GM12878 (cell line): Measurements from ENCODE around the gene SLC1A7. TPM values are rescaled to one million over a fixed set of nuclear protein-coding genes. Genes with fewer than 3 reads are reported as not detected.

Source experiments
- ATAC-seq: fragments of 200-7000 bp; cut with Tn5 transposase; 3 replicates; pipeline ENCODE4 v1.9.1; 2020; ENCODE audit warnings: mild to moderate bottlenecking, moderate library complexity
- BruUV-seq: library from RNA; stranded (reverse); fragments of 400-500 nt; replicated peaks from 2 replicates; lab custom pipeline; 2021; lab: Mats Ljungman, UMichigan
- CTCF ChIA-PET: fragments of 300-600 bp; sonication (Branson Sonifier 250); formaldehyde crosslinking; extraction: SDS; loops from one replicate; lab custom pipeline; 2021; ENCODE audit warnings: inconsistent platforms; lab: Yijun Ruan, JAX
- POLR2A ChIA-PET: fragments of 350-600 bp; formaldehyde crosslinking; extraction: SDS; loops from one replicate; lab custom pipeline; 2021; ENCODE audit warnings: inconsistent platforms; lab: Charles Lee
- RAD21 ChIA-PET: fragments of 300-600 bp; sonication (Branson Sonifier 250); formaldehyde crosslinking; loops from one replicate; lab custom pipeline; 2023; ENCODE audit warnings: antibody characterized with exemption; ENCODE audit not compliant: unreplicated experiment; lab: Charles Lee
- SMC1A ChIA-PET: fragments of 300-600 bp; sonication (Branson Sonifier 250); formaldehyde crosslinking; loops from one replicate; lab custom pipeline; 2023; ENCODE audit not compliant: unreplicated experiment, uncharacterized antibody; lab: Charles Lee
- DNase-seq: peaks from one replicate; pipeline ENCODE4 v3.0.0-alpha.2; 2011; ENCODE audit warnings: low read depth, low spot score
- FAIRE-seq: peaks from 3 replicates; lab custom pipeline; 2011; peaks lifted over from hg19 to GRCh38; lab: Jason Lieb, UNC
- H2AFZ ChIP-seq: 2 replicates; pipeline ENCODE4 v1.6.0; 2011; ENCODE audit warnings: low read depth, low read length, control low read depth; ENCODE audit not compliant: control insufficient read depth
- H3K27ac ChIP-seq: 2 replicates; pipeline ENCODE4 v1.5.1; 2011; ENCODE audit warnings: control low read depth; ENCODE audit not compliant: control insufficient read depth, insufficient read depth
- H3K27me3 ChIP-seq, 2 experiments: replicated peaks in 1 of 2; 2 replicates each; pipeline versions ENCODE4 v1.6.0 to v1.6.1; 2011; ENCODE audit warnings: low read length in 1 of 2; ENCODE audit not compliant: control insufficient read depth in 2 of 2, insufficient read depth in 2 of 2
- H3K36me3 ChIP-seq, 2 experiments: 2 replicates each; pipeline ENCODE4 v1.5.1; 2011; ENCODE audit warnings: low read length in 1 of 2; ENCODE audit not compliant: control insufficient read depth in 2 of 2, insufficient read depth in 2 of 2
- H3K4me1 ChIP-seq: 2 replicates; pipeline ENCODE4 v1.6.1; 2011; ENCODE audit warnings: mild to moderate bottlenecking, low read length, moderate library complexity, mixed read lengths; ENCODE audit not compliant: control insufficient read depth, insufficient read depth
- H3K4me2 ChIP-seq: 2 replicates; pipeline ENCODE4 v1.6.0; 2011; ENCODE audit warnings: control low read depth; ENCODE audit not compliant: control insufficient read depth, insufficient read depth
- H3K4me3 ChIP-seq: fragments of 200-600 bp; sonication (generic); 2 replicates; pipeline ENCODE4 v1.5.1; 2016
- H3K79me2 ChIP-seq: 2 replicates; pipeline ENCODE4 v1.6.0; 2011; ENCODE audit warnings: low read length; ENCODE audit not compliant: control insufficient read depth, insufficient read depth
- H3K9ac ChIP-seq: 2 replicates; pipeline ENCODE4 v1.8.0; 2011; ENCODE audit warnings: low read length, control low read depth, mixed read lengths; ENCODE audit not compliant: control insufficient read depth, insufficient read depth
- H3K9me3 ChIP-seq: replicated peaks from 3 replicates; pipeline ENCODE4 v1.5.1; 2011; ENCODE audit warnings: mild to moderate bottlenecking, low read length; ENCODE audit not compliant: control insufficient read depth, insufficient read depth
- H4K20me1 ChIP-seq: 2 replicates; pipeline ENCODE4 v1.6.0; 2011; ENCODE audit not compliant: control insufficient read depth, insufficient read depth
- ATF2 ChIP-seq: IDR thresholded peaks from 2 replicates; pipeline ENCODE4 v1.6.1; 2012; ENCODE audit warnings: low read length, inconsistent platforms
- BCL3 ChIP-seq: IDR thresholded peaks from 2 replicates; pipeline ENCODE4 v1.6.1; 2011; ENCODE audit warnings: borderline replicate concordance, low read depth, mild to moderate bottlenecking, moderate library complexity, low read length; ENCODE audit not compliant: insufficient read depth, poor library complexity, severe bottlenecking
- JUND ChIP-seq: IDR thresholded peaks from 2 replicates; pipeline ENCODE4 v1.6.1; 2012; ENCODE audit warnings: low read depth, mild to moderate bottlenecking, low read length, improper control_type of control experiment, moderate library complexity
- LARP7 ChIP-seq: fragments of 450-650 bp; IDR thresholded peaks from 2 replicates; pipeline ENCODE4 v1.6.1; 2017; ENCODE audit warnings: mild to moderate bottlenecking
- NBN ChIP-seq: fragments of 450-650 bp; IDR thresholded peaks from 2 replicates; pipeline ENCODE4 v1.6.1; 2016
- NFXL1 ChIP-seq: fragments of 450-650 bp; IDR thresholded peaks from 2 replicates; pipeline ENCODE4 v1.6.1; 2017; ENCODE audit warnings: antibody characterized with exemption, mild to moderate bottlenecking, borderline replicate concordance
- NR2C1 ChIP-seq: fragments of 450-650 bp; IDR thresholded peaks from 2 replicates; pipeline ENCODE4 v1.6.1; 2017; ENCODE audit warnings: antibody characterized with exemption, mild to moderate bottlenecking, moderate library complexity
- RAD21 ChIP-seq: IDR thresholded peaks from 2 replicates; pipeline ENCODE4 v1.6.1; 2011; ENCODE audit warnings: mild to moderate bottlenecking, low read depth, low read length, moderate library complexity; ENCODE audit not compliant: insufficient read depth
- RAD51 ChIP-seq: fragments of 450-650 bp; IDR thresholded peaks from 2 replicates; pipeline ENCODE4 v1.6.1; 2016; ENCODE audit warnings: moderate library complexity, mild to moderate bottlenecking, inconsistent platforms
- SMARCA5 ChIP-seq: fragments of 450-650 bp; IDR thresholded peaks from 2 replicates; pipeline ENCODE4 v1.6.1; 2017; ENCODE audit warnings: mild to moderate bottlenecking
- SMC3 ChIP-seq: IDR thresholded peaks from 2 replicates; pipeline ENCODE4 v1.6.1; 2011; ENCODE audit warnings: low read length, improper control_type of control experiment, borderline replicate concordance
- SREBF1 ChIP-seq: IDR thresholded peaks from 2 replicates; pipeline ENCODE4 v1.6.1; 2012; ENCODE audit warnings: mild to moderate bottlenecking, low read length
- SRF ChIP-seq, 2 experiments: IDR thresholded peaks; 2 replicates each; pipeline ENCODE4 v1.6.1; 2011; ENCODE audit warnings: low read depth in 2 of 2, low read length in 2 of 2, mild to moderate bottlenecking in 1 of 2, moderate library complexity in 1 of 2
- STAT3 ChIP-seq: IDR thresholded peaks from 2 replicates; pipeline ENCODE4 v1.6.1; 2011; ENCODE audit warnings: low read depth, low read length, improper control_type of control experiment
- SUPT20H ChIP-seq: IDR thresholded peaks from 2 replicates; pipeline ENCODE4 v1.6.1; 2011; ENCODE audit warnings: low read depth, mild to moderate bottlenecking, low read length, moderate library complexity, borderline replicate concordance; ENCODE audit not compliant: control insufficient read depth
- TAF1 ChIP-seq: IDR thresholded peaks from 2 replicates; pipeline ENCODE4 v1.6.1; 2011; ENCODE audit warnings: mild to moderate bottlenecking, low read depth, low read length, borderline replicate concordance
- ZNF24 ChIP-seq: fragments of 450-650 bp; IDR thresholded peaks from 2 replicates; pipeline ENCODE4 v1.6.1; 2017; ENCODE audit warnings: antibody characterized with exemption, mild to moderate bottlenecking
- ZZZ3 ChIP-seq: IDR thresholded peaks from 2 replicates; pipeline ENCODE4 v1.6.1; 2011; ENCODE audit warnings: low read depth; ENCODE audit not compliant: control insufficient read depth, insufficient read length
- WGBS: methylation state at CpG from one replicate; pipeline ENCODE4 v1.1.6; 2016; ENCODE audit warnings: low lambda C conversion rate; ENCODE audit not compliant: insufficient replicate concordance, insufficient coverage; ENCODE audit errors: missing lambda C conversion rate; 5-methylcytosine and 5-hydroxymethylcytosine counted together
- in situ Hi-C: fragments of 300-500 bp; cut with MboI; formaldehyde crosslinking; loops from 9 replicates; pipeline ENCODE4 v1.14.3; 2018; ENCODE audit warnings: mixed read lengths
- intact Hi-C: fragments of 100-400 bp; cut with micrococcal nuclease; formaldehyde crosslinking; loops from one replicate; pipeline ENCODE4 v1.14.2; 2022; ENCODE audit not compliant: unreplicated experiment
- polyA plus RNA-seq, 11 experiments: library from polyadenylated mRNA; depleted of rRNA in 4 of 11; unstranded in 6 of 11; stranded (reverse) in 5 of 11; fragments of >200 nt; fragmentation: Nextera tagmentation in 4 of 11; fragmentation: Illumina TruSeq in 1 of 11; extraction: Ambion mirVana in 4 of 11; extraction: Trizol in 1 of 11; gene quantifications; 1 replicate in 1 of 11; 2 replicates in 10 of 11; pipeline versions ENCODE4 v1.2.1 to v1.2.3, GENCODE V29; 2011 to 2016; ENCODE audit warnings: inconsistent platforms in 2 of 11, missing spikeins in 2 of 11, low read depth in 1 of 11
- total RNA-seq, 4 experiments: library from RNA; depleted of rRNA in 3 of 4; stranded (reverse); fragments of >200 nt in 3 of 4; fragmentation: Illumina TruSeq in 1 of 4; extraction: Trizol in 1 of 4; gene quantifications; 2 replicates each; pipeline versions ENCODE4 v1.2.1 to v1.2.3, GENCODE V29; 2013 to 2021

Gene SLC1A7
- total and polyA plus RNA-seq, 10 of the 15 experiments (the other 5 are each of a cell fraction or from before 2014, with no cell fraction given) = not detected

- no peak for DNase-seq
- WGBS = 47% methylated on average over 14 of the region's 15 CpGs
- POLR2A ChIA-PET = no interaction called here
- Histone ChIP-seq H3K9me3 (no peaks in the 10 kb centered on the region; the same call in 2 of the 3 replicates), H3K4me1 (no peaks in the 10 kb centered on the region), H3K79me2 (no peaks in the 10 kb centered on the region), H2AFZ (no peak overlapping the region), H4K20me1 (no peaks in the 10 kb centered on the region), H3K9ac (no peak overlapping the region), H3K4me2 (no peak overlapping the region), H3K27ac (no peak overlapping the region), H3K4me3 (no peak overlapping the region), H3K36me3 (no peaks in the 10 kb centered on the region), H3K27me3 (no peaks in the 10 kb centered on the region; a peak in 1 of 4 replicates)
- intact Hi-C loops = no loop called here
- SMC1A ChIA-PET = interaction anchor here (1.0 kb wide), 1 partner anchor 220 kb away, joined by 5 read pairs; the partner anchor contains the start of gene ECHDC2
- no peak for ATAC-seq
- TF ChIP-seq ZNF24 (no peak), JUND (no peak), NBN (no peak), BCL3 (no peak), ATF2 (no peak), TAF1 (no peak), SMC3 (no peak), SUPT20H (no peak), SMARCA5 (no peak), LARP7 (no peak), NR2C1 (no peak), STAT3 (no peak), SRF (IDR thresholded peaks at IDR 0.05; ENCODE audit: low read depth in 2 of 2, low read length in 2 of 2) (no peak), NFXL1 (no peak), RAD51 (no peak), ZZZ3 (no peak), RAD21 (no peak), SREBF1 (no peak)
- RAD21 ChIA-PET = no interaction called here
- in situ Hi-C loops = no loop called here
- BruUV-seq = no TSS peak
- CTCF ChIA-PET = no interaction called here
- FAIRE-seq = no peak
Observed at GRCh38 chr1:53141487-53142055, 867 bp downstream of the SLC1A7 start.
